Lower leg skin (tissue), 4 donors: ENCODE data around the gene LGALS12. TPM values are rescaled to one million over a fixed set of nuclear protein-coding genes. Genes with fewer than 3 reads are reported as not detected.

Experiments
- DNase-seq, 2 donors: peaks; one replicate each; pipeline ENCODE4 v3.0.0-alpha.2; 2019; ENCODE audit warnings: low spot score in 2 of 2
- H3K4me3 ChIP-seq: fragments of 200-600 bp; sonication (generic); 2 replicates; pipeline ENCODE4 v1.5.1; 2017; ENCODE audit warnings: mild to moderate bottlenecking, low read depth; ENCODE audit not compliant: poor library complexity, severe bottlenecking
- CTCF ChIP-seq, 3 donors: fragments of 450-650 bp; IDR thresholded peaks; one replicate each; pipeline ENCODE4 v1.5.1; 2016; ENCODE audit warnings: antibody characterized with exemption in 3 of 3, mild to moderate bottlenecking in 3 of 3, moderate library complexity in 2 of 3
- POLR2A ChIP-seq, 2 donors: fragments of 450-650 bp; IDR thresholded peaks; one replicate each; pipeline ENCODE4 v1.6.1; 2016 to 2017; ENCODE audit warnings: antibody characterized with exemption in 2 of 2, mild to moderate bottlenecking in 1 of 2, moderate library complexity in 1 of 2
- WGBS, 2 donors: methylation state at CpG; one replicate each; pipeline ENCODE4 v1.1.5; 2018; 5-methylcytosine and 5-hydroxymethylcytosine counted together
- intact Hi-C: fragments of 100-400 bp; cut with DNase I; formaldehyde crosslinking; loops from one replicate; pipeline ENCODE4 v1.15.0; 2023; ENCODE audit warnings: low total_unique reads
- total RNA-seq, 4 donors: library from RNA; depleted of rRNA; stranded (reverse); fragments of >200 nt; gene quantifications; one replicate each; pipeline ENCODE4 v1.1.0, GENCODE V29; 2016

Gene LGALS12
- total RNA-seq, 4 donors from 2014 or later: 0.17 to 2.5 (median 0.84) TPM; not detected in 1

GRCh38 chr11:63564056-63564774 is 58.3 kb downstream of the LGALS12 start:
- DNase-seq: peak in 1 of 2 donors; percentile 58
- TF ChIP-seq POLR2A (IDR thresholded peaks at IDR 0.05): no peak
- TF ChIP-seq CTCF (IDR thresholded peaks at IDR 0.05): no peak
- intact Hi-C loops: no loop called here
- H3K4me3 ChIP-seq: no peak overlapping the region
- 79 to 84% methylated on average over 7 of the region's 7 CpGs for WGBS, 2 donors

GRCh38 chr11:63564784-63565350 is 59.0 kb downstream of the LGALS12 start:
- DNase-seq: peak in 1 of 2 donors; percentile 59
- no peak overlapping the region for H3K4me3 ChIP-seq
- TF ChIP-seq POLR2A (IDR thresholded peaks at IDR 0.05): no peak
- no peak for TF ChIP-seq CTCF (IDR thresholded peaks at IDR 0.05)
- intact Hi-C loops: no loop called here
- 59 to 64% methylated on average over 4 of the region's 4 CpGs for WGBS, 2 donors

Other genes starting within 250 kb of the LGALS12 start
- gene SLC22A9, start 136.3 kb upstream of the LGALS12 start, total RNA-seq: not detected
- 1 to 10 TPM in 3 of 4 donors, under 1 TPM in 1; 0.91 to 3.8 (median 1.2) TPM for gene PLAAT5, start 14.9 kb upstream of the LGALS12 start, total RNA-seq
- 1 to 10 TPM; 2.2 to 8.3 (median 6.2) TPM for gene PLAAT4, start 30.7 kb downstream of the LGALS12 start, total RNA-seq
- 1 to 10 TPM in 1 of 4 donors, not detected in 3; 4.3 TPM for gene PLAAT2, start 57.3 kb downstream of the LGALS12 start, total RNA-seq
- gene PLAAT3, start 108.3 kb downstream of the LGALS12 start, total RNA-seq: 10 to 100 TPM in 3 of 4 donors, 1 to 10 TPM in 1; 9.8 to 15.1 (median 12.3) TPM
- 10 to 100 TPM; 64.9 to 97.2 (median 70.9) TPM for gene ATL3, start 165.3 kb downstream of the LGALS12 start, total RNA-seq
- 100 to 1,000 TPM; 124 to 192 (median 148) TPM for gene RTN3, start 175.4 kb downstream of the LGALS12 start, total RNA-seq